Measurements from ENCODE around the gene DENND2A.

DENND2A gene

DNA sequence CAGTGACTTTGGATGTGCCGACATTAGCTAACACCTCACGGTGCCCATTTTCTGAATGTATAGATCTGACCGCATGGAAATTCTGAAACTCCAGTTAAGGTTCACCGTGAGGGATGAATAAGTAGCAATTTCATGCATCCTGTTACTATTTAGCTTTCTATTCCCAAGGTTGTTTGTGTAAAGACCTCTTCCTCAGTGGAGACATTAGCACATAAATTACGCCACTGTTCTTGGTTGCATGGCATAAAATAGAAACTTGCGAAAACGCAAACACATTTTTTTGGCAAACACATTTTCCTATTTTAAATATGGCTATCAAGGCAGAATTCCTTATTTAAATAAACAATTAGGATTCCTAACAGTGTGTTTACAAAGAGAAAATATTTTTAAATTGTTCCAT lies 36.5 kb downstream of the DENND2A start:
- TF ChIP-seq, protein P1, sequence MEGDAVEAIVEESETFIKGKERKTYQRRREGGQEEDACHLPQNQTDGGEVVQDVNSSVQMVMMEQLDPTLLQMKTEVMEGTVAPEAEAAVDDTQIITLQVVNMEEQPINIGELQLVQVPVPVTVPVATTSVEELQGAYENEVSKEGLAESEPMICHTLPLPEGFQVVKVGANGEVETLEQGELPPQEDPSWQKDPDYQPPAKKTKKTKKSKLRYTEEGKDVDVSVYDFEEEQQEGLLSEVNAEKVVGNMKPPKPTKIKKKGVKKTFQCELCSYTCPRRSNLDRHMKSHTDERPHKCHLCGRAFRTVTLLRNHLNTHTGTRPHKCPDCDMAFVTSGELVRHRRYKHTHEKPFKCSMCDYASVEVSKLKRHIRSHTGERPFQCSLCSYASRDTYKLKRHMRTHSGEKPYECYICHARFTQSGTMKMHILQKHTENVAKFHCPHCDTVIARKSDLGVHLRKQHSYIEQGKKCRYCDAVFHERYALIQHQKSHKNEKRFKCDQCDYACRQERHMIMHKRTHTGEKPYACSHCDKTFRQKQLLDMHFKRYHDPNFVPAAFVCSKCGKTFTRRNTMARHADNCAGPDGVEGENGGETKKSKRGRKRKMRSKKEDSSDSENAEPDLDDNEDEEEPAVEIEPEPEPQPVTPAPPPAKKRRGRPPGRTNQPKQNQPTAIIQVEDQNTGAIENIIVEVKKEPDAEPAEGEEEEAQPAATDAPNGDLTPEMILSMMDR (IDR thresholded peaks at IDR 0.05; ENCODE audit: low read depth, low read length), result no peak
- TF ChIP-seq MYC (IDR thresholded peaks at IDR 0.05; ENCODE audit: low read depth, low read length) (no peak), POLR2A (IDR thresholded peaks at IDR 0.05; ENCODE audit: extremely low read depth, insufficient read length) (no peak)
- TF ChIP-seq, protein P2, sequence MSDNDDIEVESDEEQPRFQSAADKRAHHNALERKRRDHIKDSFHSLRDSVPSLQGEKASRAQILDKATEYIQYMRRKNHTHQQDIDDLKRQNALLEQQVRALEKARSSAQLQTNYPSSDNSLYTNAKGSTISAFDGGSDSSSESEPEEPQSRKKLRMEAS (IDR thresholded peaks at IDR 0.05; ENCODE audit: low read depth, low read length), result no peak
- no peak for DNase-seq (ENCODE audit: low read depth)
- no peak overlapping the region for H3K4me3 ChIP-seq (ENCODE audit: low read depth, low read length)

- H3K4me3 ChIP-seq (ENCODE audit: low read depth, low read length), result no peak overlapping the region
- TF ChIP-seq, protein P1 (IDR thresholded peaks at IDR 0.05; ENCODE audit: low read depth, low read length), result no peak
- TF ChIP-seq MYC (IDR thresholded peaks at IDR 0.05; ENCODE audit: low read depth, low read length) (no peak), POLR2A (IDR thresholded peaks at IDR 0.05; ENCODE audit: extremely low read depth, insufficient read length) (no peak)
- TF ChIP-seq, protein P2 (IDR thresholded peaks at IDR 0.05; ENCODE audit: low read depth, low read length), result no peak
- no peak for DNase-seq (ENCODE audit: low read depth)
Observed at GRCh38 chr7:140601566-140602174, 38.9 kb downstream of the DENND2A start.

DNA sequence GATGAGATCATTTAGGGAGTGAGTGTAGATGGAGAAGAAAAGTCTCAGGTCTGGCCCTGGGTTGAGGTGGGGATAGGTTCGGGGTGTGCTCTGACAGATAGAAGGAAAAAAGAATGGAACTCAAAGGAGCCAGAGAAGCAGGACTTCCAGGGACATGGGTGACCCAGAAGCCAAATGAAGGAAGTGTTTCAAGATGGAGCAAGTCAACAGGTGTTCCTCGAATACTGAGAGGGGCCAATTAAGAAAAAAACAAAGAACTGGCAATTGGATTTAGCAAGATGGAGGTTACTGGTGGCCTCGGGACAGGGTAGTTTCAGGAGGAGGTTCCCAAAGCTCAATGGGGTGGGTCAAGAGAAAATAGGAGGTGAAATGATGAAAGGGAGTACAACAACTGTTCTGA lies 40.3 kb downstream of the DENND2A start:
- TF ChIP-seq, protein P1 (IDR thresholded peaks at IDR 0.05; ENCODE audit: low read depth, low read length), result no peak
- TF ChIP-seq POLR2A (IDR thresholded peaks at IDR 0.05; ENCODE audit: extremely low read depth, insufficient read length) (no peak), MYC (IDR thresholded peaks at IDR 0.05; ENCODE audit: low read depth, low read length) (no peak)
- TF ChIP-seq, protein P2 (IDR thresholded peaks at IDR 0.05; ENCODE audit: low read depth, low read length), result no peak
- DNase-seq (ENCODE audit: low read depth), result no peak

GRCh38 chr7:140597428-140597949 lies 43.1 kb downstream of the DENND2A start:
- no peak overlapping the region for H3K4me3 ChIP-seq (ENCODE audit: low read depth, low read length)
- TF ChIP-seq MYC (IDR thresholded peaks at IDR 0.05; ENCODE audit: low read depth, low read length) (no peak), POLR2A (IDR thresholded peaks at IDR 0.05; ENCODE audit: extremely low read depth, insufficient read length) (no peak)
- TF ChIP-seq, protein P2 (IDR thresholded peaks at IDR 0.05; ENCODE audit: low read depth, low read length), result no peak
- TF ChIP-seq, protein P1 (IDR thresholded peaks at IDR 0.05; ENCODE audit: low read depth, low read length), result no peak
- DNase-seq (ENCODE audit: low read depth), result no peak

More for the DNA sequence above, 40.3 kb downstream of the DENND2A start:
- H3K4me3 ChIP-seq (ENCODE audit: low read depth, low read length), result no peak overlapping the region

DNA sequence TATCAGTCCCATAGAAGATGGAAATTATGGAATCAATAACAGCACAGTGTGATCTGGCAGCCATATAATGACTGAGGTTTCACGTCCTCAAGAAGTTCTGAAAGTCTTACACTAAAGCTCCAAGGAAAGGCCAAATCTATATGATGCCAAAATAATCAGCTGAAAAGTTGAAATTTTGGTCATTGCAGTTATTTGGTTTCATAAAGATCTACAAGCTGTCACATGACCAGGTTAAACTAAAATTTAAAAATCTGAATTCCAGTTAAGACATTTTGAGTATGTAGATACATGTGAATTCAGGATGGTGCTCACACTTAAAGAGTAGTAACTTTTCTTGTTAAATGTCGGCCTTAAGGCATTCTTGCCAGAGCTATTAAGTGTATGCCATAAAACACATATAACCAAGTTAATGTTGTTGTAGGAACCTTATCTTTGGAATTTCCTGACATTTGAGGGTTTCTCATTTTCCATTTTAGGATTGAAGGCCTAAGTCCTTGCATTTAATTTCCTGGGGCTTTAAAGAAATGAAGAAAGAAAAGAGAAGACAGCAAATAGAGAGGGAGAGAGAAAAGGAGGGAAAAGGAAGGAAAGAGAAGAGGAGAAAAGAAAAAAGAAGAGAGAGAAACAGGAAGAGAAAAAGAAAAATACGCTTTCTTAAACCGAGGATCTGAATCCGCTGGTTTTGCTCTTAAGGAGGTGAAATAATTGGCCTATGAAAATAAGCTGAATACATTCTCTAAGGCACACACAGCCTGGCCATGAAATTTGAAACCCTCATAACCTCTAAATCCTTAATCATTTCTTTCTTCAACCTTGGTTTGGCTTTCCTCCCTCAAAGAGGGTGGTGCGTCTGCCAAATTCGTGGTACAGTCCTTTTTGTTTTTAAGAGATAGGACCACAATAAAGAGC lies 43.8 kb downstream of the DENND2A start:
- no peak overlapping the region for H3K4me3 ChIP-seq (ENCODE audit: low read depth, low read length)
- no peak for DNase-seq (ENCODE audit: low read depth)
- no peak for TF ChIP-seq POLR2A (IDR thresholded peaks at IDR 0.05; ENCODE audit: extremely low read depth, insufficient read length)
- TF ChIP-seq, protein P2 (IDR thresholded peaks at IDR 0.05; ENCODE audit: low read depth, low read length), result no peak
- TF ChIP-seq, protein P1 (IDR thresholded peaks at IDR 0.05; ENCODE audit: low read depth, low read length), result no peak
- TF ChIP-seq MYC (IDR thresholded peaks at IDR 0.05; ENCODE audit: low read depth, low read length), result no peak

All from NB4 (cell line).